RWPE1 (cell line): ENCODE measurements around the gene CLCA4.

Source experiments
- CTCF ChIA-PET: fragments of 350-600 bp; sonication (Branson Sonifier 250); formaldehyde crosslinking; extraction: SDS; loops from one replicate; lab custom pipeline; 2021; lab: Yijun Ruan, JAX
- POLR2A ChIA-PET: fragments of 400-600 bp; formaldehyde crosslinking; extraction: SDS; loops from one replicate; lab custom pipeline; 2020; ENCODE audit warnings: antibody characterized with exemption; ENCODE audit not compliant: low non-redundant PET; lab: Yijun Ruan, JAX
- DNase-seq: peaks from one replicate; pipeline ENCODE4 v3.0.0; 2012; ENCODE audit warnings: low spot score
- H3K27ac ChIP-seq: fragments of 450-650 bp; 2 replicates; pipeline ENCODE4 v1.5.1; 2017
- CTCF ChIP-seq: fragments of 450-650 bp; conservative IDR thresholded peaks from 2 replicates; pipeline ENCODE4 v1.5.1; 2017; ENCODE audit warnings: low read depth, mild to moderate bottlenecking

Gene CLCA4

DNA sequence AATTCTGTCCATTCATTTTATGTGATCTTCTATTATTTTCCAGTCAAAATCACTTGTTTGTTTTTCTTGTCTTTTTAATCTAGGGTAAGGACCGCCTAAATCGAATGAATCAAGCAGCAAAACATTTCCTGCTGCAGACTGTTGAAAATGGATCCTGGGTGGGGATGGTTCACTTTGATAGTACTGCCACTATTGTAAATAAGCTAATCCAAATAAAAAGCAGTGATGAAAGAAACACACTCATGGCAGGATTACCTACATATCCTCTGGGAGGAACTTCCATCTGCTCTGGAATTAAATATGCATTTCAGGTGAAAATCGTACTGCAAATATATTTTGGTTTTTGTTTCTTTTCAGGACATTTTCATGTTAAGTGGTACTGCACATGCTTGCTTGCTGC is 20.5 kb downstream of the CLCA4 start:
- TF ChIP-seq CTCF = no peak
- no peak for DNase-seq
- H3K27ac ChIP-seq = no peak overlapping the region
- ChIA-PET POLR2A (no interaction called here), CTCF (no interaction called here)

DNA sequence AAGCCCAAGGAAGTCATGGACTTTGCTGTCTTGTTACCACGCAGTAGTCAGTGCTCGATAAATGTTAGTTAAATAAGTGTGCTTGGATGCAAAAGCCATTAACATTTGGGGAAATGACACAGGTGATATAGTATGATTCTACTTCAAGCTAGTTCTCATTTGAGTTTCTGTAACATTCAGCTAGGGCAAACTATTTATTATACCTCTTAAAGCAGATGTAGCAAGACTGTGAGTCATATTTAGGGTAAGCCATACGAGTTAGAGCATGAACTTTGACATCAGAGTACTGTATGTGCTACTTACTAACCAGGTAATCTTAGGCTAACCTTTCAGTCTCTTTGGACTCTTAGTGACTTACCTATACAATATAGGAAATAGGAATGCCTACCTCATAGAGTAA is 21.0 kb downstream of the CLCA4 start:
- peak; percentile 57 for DNase-seq
- no peak for TF ChIP-seq CTCF
- ChIA-PET POLR2A (no interaction called here), CTCF (no interaction called here)
- no peak overlapping the region for H3K27ac ChIP-seq

DNA sequence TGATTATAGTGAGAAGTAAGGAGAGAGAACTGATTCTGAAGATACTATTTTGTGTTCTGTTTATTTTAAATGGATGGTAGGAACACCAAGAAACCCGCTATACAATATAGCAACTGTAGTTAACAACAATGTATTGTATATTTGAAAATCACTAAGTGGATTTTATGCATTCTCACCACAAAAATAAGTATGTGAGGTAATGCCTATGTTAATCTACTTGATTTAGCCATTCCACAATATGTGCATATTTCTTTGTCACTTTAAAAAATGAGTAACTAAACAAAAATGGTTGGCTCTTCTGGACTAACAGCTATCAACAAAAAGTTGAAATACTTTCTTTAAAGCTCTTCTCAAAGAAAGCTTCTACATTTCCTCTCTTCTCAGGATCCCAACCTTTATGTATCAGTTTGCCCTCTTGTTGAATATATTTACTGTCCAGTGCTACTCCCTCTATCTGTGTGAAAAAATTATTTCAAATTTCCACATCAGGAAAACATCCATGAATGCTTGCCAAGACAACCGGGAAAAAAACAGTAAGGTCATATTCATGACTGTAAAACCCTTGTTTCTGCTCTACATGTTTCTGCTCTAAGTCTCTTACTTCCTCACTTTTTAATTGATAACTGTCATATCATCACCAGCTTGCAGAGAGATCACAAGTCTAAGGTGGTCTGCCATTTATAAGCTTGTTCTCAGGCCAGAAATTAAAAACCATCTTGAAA is 27.0 kb downstream of the CLCA4 start:
- no peak for TF ChIP-seq CTCF
- ChIA-PET CTCF (no interaction called here), POLR2A (no interaction called here)

GRCh38 chr1:86581231-86581630 is 34.4 kb downstream of the CLCA4 start:
- DNase-seq = no peak
- POLR2A ChIA-PET = no interaction called here
- CTCF ChIA-PET = no interaction called here
- no peak overlapping the region for H3K27ac ChIP-seq
- no peak for TF ChIP-seq CTCF

More for the DNA sequence above, 27.0 kb downstream of the CLCA4 start:
- DNase-seq = no peak
- no peak overlapping the region for H3K27ac ChIP-seq

- no peak for TF ChIP-seq CTCF
- no peak for DNase-seq
- H3K27ac ChIP-seq = no peak overlapping the region
- POLR2A ChIA-PET = no interaction called here
- CTCF ChIA-PET = no interaction called here
Observed at GRCh38 chr1:86582161-86582560, 35.3 kb downstream of the CLCA4 start.

DNA sequence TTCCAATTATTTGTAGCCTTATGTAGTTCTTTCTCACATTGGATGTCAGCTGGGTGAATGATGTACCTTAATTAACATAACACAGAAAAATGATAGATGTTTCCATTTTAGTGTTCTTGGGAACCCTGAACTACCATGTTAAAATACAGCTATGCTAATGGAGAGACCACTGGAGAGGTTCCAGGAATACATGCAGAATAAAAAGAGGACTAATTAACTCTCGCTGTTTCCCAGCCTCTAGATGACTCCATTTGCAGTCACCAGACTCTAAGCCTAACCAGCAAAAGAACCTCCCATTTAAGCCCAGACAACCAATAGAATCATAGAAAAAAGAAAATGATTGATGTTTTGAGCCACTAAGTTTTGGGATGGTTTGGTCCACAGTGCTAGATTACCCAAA is 36.2 kb downstream of the CLCA4 start:
- H3K27ac ChIP-seq = no peak overlapping the region
- ChIA-PET CTCF (no interaction called here), POLR2A (no interaction called here)
- no peak for DNase-seq
- TF ChIP-seq CTCF = no peak
